Endodermal cell (in vitro differentiated cells): Measurements from ENCODE around the gene CMTM6. TPM values are rescaled to one million over a fixed set of nuclear protein-coding genes. Genes with fewer than 3 reads are reported as not detected.

Experiments used
- DNase-seq: peaks from one replicate; pipeline ENCODE4 v3.0.0-alpha.2; 2017
- H3K27ac ChIP-seq: 2 replicates; pipeline ENCODE4 v1.5.1; 2013; ENCODE audit warnings: mild to moderate bottlenecking, low read depth, low read length, moderate library complexity
- H3K27me3 ChIP-seq: 2 replicates; pipeline ENCODE4 v1.6.1; 2013; ENCODE audit warnings: mild to moderate bottlenecking, low read length, moderate library complexity; ENCODE audit not compliant: insufficient read depth, control insufficient read depth, poor library complexity, severe bottlenecking
- H3K36me3 ChIP-seq: 2 replicates; pipeline ENCODE4 v1.7.0; 2013; ENCODE audit warnings: mild to moderate bottlenecking, low read length, moderate library complexity; ENCODE audit not compliant: control insufficient read depth, insufficient read depth
- H3K4me1 ChIP-seq: one replicate; pipeline ENCODE4 v1.7.0; 2013; ENCODE audit warnings: low read length; ENCODE audit not compliant: control insufficient read depth, insufficient read depth
- H3K4me3 ChIP-seq: 2 replicates; pipeline ENCODE4 v1.5.1; 2013; ENCODE audit warnings: mild to moderate bottlenecking, low read length, moderate library complexity
- H3K9ac ChIP-seq: 2 replicates; pipeline ENCODE4 v1.6.1; 2013; ENCODE audit warnings: mild to moderate bottlenecking, low read length, moderate library complexity; ENCODE audit not compliant: poor library complexity, severe bottlenecking; ENCODE audit errors: extremely low read depth
- H3K9me3 ChIP-seq: 2 replicates; pipeline ENCODE4 v1.6.1; 2013; ENCODE audit warnings: mild to moderate bottlenecking, low read length, moderate library complexity; ENCODE audit not compliant: control insufficient read depth
- H3K27ac Mint-ChIP-seq: 2 replicates; pipeline ENCODE4 v1.8.0; 2020; ENCODE audit warnings: mixed read lengths
- H3K27me3 Mint-ChIP-seq: 2 replicates; pipeline ENCODE4 v1.8.0; 2021; ENCODE audit warnings: mild to moderate bottlenecking, mixed read lengths; ENCODE audit not compliant: insufficient read depth
- H3K36me3 Mint-ChIP-seq: 2 replicates; pipeline ENCODE4 v1.8.0; 2020; ENCODE audit warnings: low read depth, mixed read lengths
- H3K4me1 Mint-ChIP-seq: 2 replicates; pipeline ENCODE4 v1.8.0; 2020; ENCODE audit warnings: mixed read lengths
- H3K4me3 Mint-ChIP-seq: 2 replicates; pipeline ENCODE4 v1.8.0; 2020; ENCODE audit warnings: mild to moderate bottlenecking, moderate library complexity, mixed read lengths
- H3K9me3 Mint-ChIP-seq: 2 replicates; pipeline ENCODE4 v1.8.0; 2020; ENCODE audit warnings: mild to moderate bottlenecking, mixed read lengths
- WGBS, 2 experiments: methylation state at CpG; one replicate each; pipeline versions ENCODE4 v1.1.5 to v1.1.7; 2013; ENCODE audit warnings: missing lambda C conversion rate in 2 of 2, mixed read lengths in 1 of 2; ENCODE audit not compliant: insufficient coverage in 1 of 2, insufficient read length in 1 of 2; 5-methylcytosine and 5-hydroxymethylcytosine counted together
- total RNA-seq, 2 donors: library from RNA; stranded (reverse); fragmentation: NEBNext Ultra II Directional in 1 of 2; extraction: Animal tissue kit (Norgen Biotek cat#: 25700) in 1 of 2; gene quantifications; 2 replicates in 1 of 2; 3 replicates in 1 of 2; pipeline ENCODE4 v1.2.1, GENCODE V29; 2021
- TF ChIP-seq, protein P1 (sequence below): fragments of 200-600 bp; sonication (generic); conservative IDR thresholded peaks from 2 replicates; pipeline ENCODE4 v1.5.0; 2021; ENCODE audit warnings: antibody characterized with exemption, mild to moderate bottlenecking

CMTM6 gene
- total RNA-seq, 2 donors from 2014 or later = 58.3 to 62.4 TPM

DNA sequence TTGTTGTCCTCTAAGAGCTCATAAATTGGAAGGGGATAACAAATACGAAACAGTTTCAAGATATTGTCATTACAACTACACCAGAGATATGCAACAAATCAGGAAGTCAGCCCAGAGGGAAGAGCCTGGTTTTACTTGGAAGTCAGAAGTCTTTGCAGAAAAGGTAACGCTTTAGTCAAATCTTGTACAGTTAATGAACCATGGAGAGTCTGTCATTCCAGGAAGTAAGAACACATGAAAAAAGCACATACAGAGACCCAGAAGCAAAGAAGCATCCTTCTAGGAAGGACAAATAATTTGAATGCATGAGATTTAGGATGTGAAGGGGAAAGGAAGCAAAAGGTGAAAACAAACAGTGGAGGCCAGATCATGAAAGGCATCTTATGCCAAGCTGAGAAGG lies 48.4 kb upstream of the CMTM6 start:
- H3K9me3 ChIP-seq = no peaks in the 10 kb centered on the region
- no peak overlapping the region for H3K27ac ChIP-seq
- TF ChIP-seq, protein P1, sequence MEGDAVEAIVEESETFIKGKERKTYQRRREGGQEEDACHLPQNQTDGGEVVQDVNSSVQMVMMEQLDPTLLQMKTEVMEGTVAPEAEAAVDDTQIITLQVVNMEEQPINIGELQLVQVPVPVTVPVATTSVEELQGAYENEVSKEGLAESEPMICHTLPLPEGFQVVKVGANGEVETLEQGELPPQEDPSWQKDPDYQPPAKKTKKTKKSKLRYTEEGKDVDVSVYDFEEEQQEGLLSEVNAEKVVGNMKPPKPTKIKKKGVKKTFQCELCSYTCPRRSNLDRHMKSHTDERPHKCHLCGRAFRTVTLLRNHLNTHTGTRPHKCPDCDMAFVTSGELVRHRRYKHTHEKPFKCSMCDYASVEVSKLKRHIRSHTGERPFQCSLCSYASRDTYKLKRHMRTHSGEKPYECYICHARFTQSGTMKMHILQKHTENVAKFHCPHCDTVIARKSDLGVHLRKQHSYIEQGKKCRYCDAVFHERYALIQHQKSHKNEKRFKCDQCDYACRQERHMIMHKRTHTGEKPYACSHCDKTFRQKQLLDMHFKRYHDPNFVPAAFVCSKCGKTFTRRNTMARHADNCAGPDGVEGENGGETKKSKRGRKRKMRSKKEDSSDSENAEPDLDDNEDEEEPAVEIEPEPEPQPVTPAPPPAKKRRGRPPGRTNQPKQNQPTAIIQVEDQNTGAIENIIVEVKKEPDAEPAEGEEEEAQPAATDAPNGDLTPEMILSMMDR = no peak
- no peaks in the 10 kb centered on the region for H3K9me3 Mint-ChIP-seq
- no peak overlapping the region for H3K9ac ChIP-seq
- H3K4me3 ChIP-seq = no peak overlapping the region
- H3K27me3 ChIP-seq = no peaks in the 10 kb centered on the region
- peaks cover 8% of the 10 kb centered on the region for H3K36me3 ChIP-seq
- H3K4me1 Mint-ChIP-seq = peaks cover 8% of the 10 kb centered on the region
- no peak for DNase-seq
- no peaks in the 10 kb centered on the region for H3K27me3 Mint-ChIP-seq
- no peak overlapping the region for H3K4me3 Mint-ChIP-seq
- H3K4me1 ChIP-seq = no peaks in the 10 kb centered on the region
- peaks cover 4% of the 10 kb centered on the region for H3K36me3 Mint-ChIP-seq
- H3K27ac Mint-ChIP-seq = no peak overlapping the region
- 89 to 96% methylated on average over 1 to 2 of the region's 2 CpGs for WGBS, 2 experiments

GRCh38 chr3:32545305-32545704 lies 42.7 kb upstream of the CMTM6 start:
- peaks cover 29% of the 10 kb centered on the region for H3K36me3 Mint-ChIP-seq
- H3K9me3 Mint-ChIP-seq = no peaks in the 10 kb centered on the region
- no peaks in the 10 kb centered on the region for H3K4me1 Mint-ChIP-seq
- no peaks in the 10 kb centered on the region for H3K27me3 Mint-ChIP-seq
- H3K4me3 ChIP-seq = no peak overlapping the region
- no peak overlapping the region for H3K9ac ChIP-seq
- no peak overlapping the region for H3K27ac Mint-ChIP-seq
- no peaks in the 10 kb centered on the region for H3K27me3 ChIP-seq
- DNase-seq = no peak
- no peaks in the 10 kb centered on the region for H3K4me1 ChIP-seq
- no peaks in the 10 kb centered on the region for H3K9me3 ChIP-seq
- H3K36me3 ChIP-seq = peaks cover 31% of the 10 kb centered on the region
- H3K27ac ChIP-seq = no peak overlapping the region
- TF ChIP-seq, protein P1 = no peak
- no peak overlapping the region for H3K4me3 Mint-ChIP-seq

DNA sequence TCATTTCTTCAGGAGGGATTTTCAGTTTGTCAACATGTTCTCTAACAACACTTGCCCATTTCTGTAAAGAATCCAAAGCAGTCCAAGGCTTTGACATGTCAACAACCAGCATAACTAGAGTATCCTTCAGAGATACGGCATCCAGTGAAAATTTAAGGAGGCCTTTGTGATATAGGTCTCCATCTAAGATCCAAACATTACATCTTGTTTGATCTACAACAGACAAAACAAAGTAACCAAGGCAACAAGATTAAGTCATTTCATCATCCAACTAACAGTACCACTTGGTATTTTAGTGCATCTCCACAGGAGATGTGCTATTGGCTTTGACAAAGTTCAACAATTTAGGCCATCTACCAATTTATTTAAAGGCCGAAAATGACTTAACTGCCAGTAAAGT lies 42.2 kb upstream of the CMTM6 start:
- H3K4me1 Mint-ChIP-seq = no peaks in the 10 kb centered on the region

More for the DNA sequence above, 42.2 kb upstream of the CMTM6 start:
- Mint-ChIP-seq H3K27ac (no peak overlapping the region), H3K36me3 (peaks cover 29% of the 10 kb centered on the region), H3K4me3 (no peak overlapping the region), H3K9me3 (no peaks in the 10 kb centered on the region), H3K27me3 (no peaks in the 10 kb centered on the region)
- H3K4me3 ChIP-seq = no peak overlapping the region
- TF ChIP-seq, protein P1 = no peak
- H3K27ac ChIP-seq = no peak overlapping the region
- WGBS, 2 experiments = 89 to 95% methylated on average over 1 to 2 of the region's 2 CpGs
- no peak for DNase-seq
- H3K36me3 ChIP-seq = peaks cover 31% of the 10 kb centered on the region
- no peaks in the 10 kb centered on the region for H3K4me1 ChIP-seq
- no peaks in the 10 kb centered on the region for H3K27me3 ChIP-seq
- no peak overlapping the region for H3K9ac ChIP-seq
- no peaks in the 10 kb centered on the region for H3K9me3 ChIP-seq
